HG03196 (cell line): ENCODE results near the gene P2RX2.

Experiments used
- ATAC-seq: cut with Tn5 transposase; IDR thresholded peaks from one replicate; pipeline ENCODE4 v1.9.1; 2021; ENCODE audit not compliant: unreplicated experiment

P2RX2 gene

GRCh38 chr12:132618683-132619043 is at the start of gene P2RX2:
Gene P2RX2 (plus strand): TSS chr12:132618776. CDS start chr12:132618817, 41 bp downstream.
- no peak for ATAC-seq

- ATAC-seq = no peak
Measured at GRCh38 chr12:132568826-132569480, 49.6 kb upstream of the P2RX2 start.

GRCh38 chr12:132569856-132570480 is 48.6 kb upstream of the P2RX2 start:
- no peak for ATAC-seq

- ATAC-seq = no peak
Measured at GRCh38 chr12:132570635-132571034, 47.9 kb upstream of the P2RX2 start.

- ATAC-seq = no peak
Measured at GRCh38 chr12:132571051-132571450, 47.5 kb upstream of the P2RX2 start.

- ATAC-seq = no peak
Measured at GRCh38 chr12:132571598-132571997, 47.0 kb upstream of the P2RX2 start.

GRCh38 chr12:132572106-132572505 is 46.5 kb upstream of the P2RX2 start:
- ATAC-seq = no peak

GRCh38 chr12:132572801-132573760 is 45.5 kb upstream of the P2RX2 start:
- ATAC-seq = no peak

- ATAC-seq = no peak
Measured at GRCh38 chr12:132574271-132574996, 44.1 kb upstream of the P2RX2 start.

- no peak for ATAC-seq
Measured at GRCh38 chr12:132575661-132576060, 42.9 kb upstream of the P2RX2 start.

- ATAC-seq = no peak
Measured at GRCh38 chr12:132576701-132577100, 41.9 kb upstream of the P2RX2 start.

GRCh38 chr12:132577191-132577920 is 41.2 kb upstream of the P2RX2 start:
- no peak for ATAC-seq

- no peak for ATAC-seq
Measured at GRCh38 chr12:132578118-132578517, 40.5 kb upstream of the P2RX2 start.

- no peak for ATAC-seq
Measured at GRCh38 chr12:132578826-132579225, 39.8 kb upstream of the P2RX2 start.

- ATAC-seq = no peak
Measured at GRCh38 chr12:132579744-132580143, 38.8 kb upstream of the P2RX2 start.

GRCh38 chr12:132580701-132581292 is 37.8 kb upstream of the P2RX2 start:
- no peak for ATAC-seq

- ATAC-seq = no peak
Measured at GRCh38 chr12:132581348-132582057, 37.1 kb upstream of the P2RX2 start.

GRCh38 chr12:132582058-132582420 is 36.5 kb upstream of the P2RX2 start:
- ATAC-seq = no peak

GRCh38 chr12:132582582-132583410 is 35.8 kb upstream of the P2RX2 start:
- ATAC-seq = no peak
